GM10266 (cell line): ENCODE measurements around the gene EEFSEC.

Source experiments
- DNase-seq: peaks from one replicate; pipeline ENCODE4 v3.0.0; 2012; ENCODE audit errors: extremely low spot score
- CTCF ChIP-seq: IDR thresholded peaks from 2 replicates; pipeline ENCODE4 v1.5.1; 2012; ENCODE audit warnings: mild to moderate bottlenecking, low read depth; ENCODE audit not compliant: control insufficient read depth, insufficient read depth; ENCODE audit errors: missing control alignments

The EEFSEC gene

GRCh38 chr3:128418900-128419299, 265.6 kb downstream of the EEFSEC start:
- no peak for DNase-seq
- TF ChIP-seq CTCF, result no peak

GRCh38 chr3:128419311-128419710, 266.0 kb downstream of the EEFSEC start:
- no peak for TF ChIP-seq CTCF
- DNase-seq, result no peak

GRCh38 chr3:128420289-128420688, 267.0 kb downstream of the EEFSEC start:
- DNase-seq, result no peak
- TF ChIP-seq CTCF, result no peak

GRCh38 chr3:128420720-128421438, 267.6 kb downstream of the EEFSEC start:
- TF ChIP-seq CTCF, result no peak
- DNase-seq, result no peak

- no peak for TF ChIP-seq CTCF
- no peak for DNase-seq
Measured at GRCh38 chr3:128421439-128421836, 268.2 kb downstream of the EEFSEC start.

GRCh38 chr3:128421966-128422365, 268.7 kb downstream of the EEFSEC start:
- no peak for DNase-seq
- no peak for TF ChIP-seq CTCF

GRCh38 chr3:128422762-128423524, 269.7 kb downstream of the EEFSEC start:
- DNase-seq, result no peak
- TF ChIP-seq CTCF, result no peak
